DND-41 (cell line): ENCODE results near the gene DCP1A.
"Not testable (repeated sequence)": the region's sequence is repeated elsewhere in the genome, so short reads cannot be mapped to it uniquely, and the experiment has no call there.

ENCODE experiments used
- ATAC-seq: fragments of 200-7000 bp; cut with Tn5 transposase; 3 replicates; pipeline ENCODE4 v1.9.1; 2021; ENCODE audit warnings: low read depth; ENCODE audit not compliant: insufficient read depth
- DNase-seq: peaks from one replicate; pipeline ENCODE4 v3.0.0-alpha.2; 2020
- H2AFZ ChIP-seq: 2 replicates; pipeline ENCODE4 v1.6.0; 2012; ENCODE audit warnings: low read depth, low read length
- H3K27ac ChIP-seq: 2 replicates; pipeline ENCODE4 v1.5.1; 2012; ENCODE audit warnings: low read length, inconsistent platforms
- H3K27me3 ChIP-seq: fragments of 200-600 bp; sonication (generic); 2 replicates; pipeline ENCODE4 v1.6.0; 2012; ENCODE audit warnings: low read length, mild to moderate bottlenecking, inconsistent platforms; ENCODE audit not compliant: insufficient read depth, poor library complexity
- H3K36me3 ChIP-seq: 2 replicates; pipeline ENCODE4 v1.5.1; 2012; ENCODE audit warnings: low read length, inconsistent platforms; ENCODE audit not compliant: insufficient read depth
- H3K4me1 ChIP-seq: 2 replicates; pipeline ENCODE4 v1.5.1; 2012; ENCODE audit warnings: mild to moderate bottlenecking, low read length; ENCODE audit not compliant: insufficient read depth
- H3K4me2 ChIP-seq: 2 replicates; pipeline ENCODE4 v1.6.0; 2012; ENCODE audit warnings: mild to moderate bottlenecking, moderate library complexity, low read length, inconsistent platforms; ENCODE audit not compliant: insufficient read depth
- H3K4me3 ChIP-seq, 2 experiments: fragments of 200-600 bp in 1 of 2; shearing (Covaris generic) in 1 of 2; 2 replicates each; pipeline ENCODE4 v1.5.1; 2012 to 2016; ENCODE audit warnings: inconsistent platforms in 2 of 2, low read length in 2 of 2, mild to moderate bottlenecking in 2 of 2, low read depth in 1 of 2, moderate library complexity in 1 of 2
- H3K79me2 ChIP-seq: 2 replicates; pipeline ENCODE4 v1.6.0; 2012; ENCODE audit warnings: low read length, inconsistent platforms; ENCODE audit not compliant: insufficient read depth
- H3K9ac ChIP-seq: 2 replicates; pipeline ENCODE4 v1.6.0; 2012; ENCODE audit warnings: low read depth, mild to moderate bottlenecking, inconsistent platforms, low read length, moderate library complexity
- H3K9me3 ChIP-seq: 2 replicates; pipeline ENCODE4 v1.5.1; 2012; ENCODE audit warnings: low read length, moderate library complexity, mild to moderate bottlenecking, inconsistent platforms; ENCODE audit not compliant: insufficient read depth, severe bottlenecking
- H4K20me1 ChIP-seq: 2 replicates; pipeline ENCODE4 v1.6.0; 2012; ENCODE audit warnings: low read length; ENCODE audit not compliant: insufficient read depth
- CTCF ChIP-seq: IDR thresholded peaks from 2 replicates; pipeline ENCODE4 v1.5.1; 2012; ENCODE audit warnings: borderline replicate concordance, low read length, moderate library complexity, mild to moderate bottlenecking; ENCODE audit not compliant: poor library complexity, severe bottlenecking; ENCODE audit errors: extremely low read depth
- EZH2 ChIP-seq: IDR thresholded peaks from 3 replicates; pipeline ENCODE4 v1.6.1; 2012; ENCODE audit warnings: borderline replicate concordance, low read depth, mild to moderate bottlenecking, moderate library complexity, low read length, inconsistent platforms; ENCODE audit not compliant: severe bottlenecking

DCP1A gene

DNA sequence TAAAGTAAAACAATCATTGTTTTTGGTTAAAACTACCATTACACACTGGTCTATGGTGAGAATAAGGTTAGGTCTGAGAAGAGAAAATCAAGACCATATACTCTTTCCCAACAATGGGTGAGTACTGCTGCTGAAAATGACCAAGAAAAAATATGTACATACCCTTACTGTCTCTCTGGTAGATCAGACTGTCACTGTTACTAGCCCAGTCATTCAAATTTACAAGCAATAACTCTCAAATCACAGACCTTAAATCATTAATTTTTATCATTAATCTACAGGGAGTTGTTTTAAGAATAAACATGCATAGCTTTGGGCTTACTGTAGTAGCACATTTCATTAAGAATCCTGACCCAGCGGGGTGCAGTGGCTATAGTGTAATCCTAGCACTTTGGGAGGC is 17.4 kb downstream of the DCP1A start:
- no peak overlapping the region for H3K27ac ChIP-seq
- H3K79me2 ChIP-seq = peaks cover 58% of the 10 kb centered on the region
- H3K4me2 ChIP-seq = no peak overlapping the region
- no peaks in the 10 kb centered on the region for H3K27me3 ChIP-seq
- no peak for DNase-seq
- H4K20me1 ChIP-seq = peaks cover 11% of the 10 kb centered on the region; the same call in 1 of the 2 replicates
- ATAC-seq = no peak
- no peaks in the 10 kb centered on the region for H3K9me3 ChIP-seq
- H3K9ac ChIP-seq = no peak overlapping the region
- peaks cover 51% of the 10 kb centered on the region for H3K36me3 ChIP-seq
- TF ChIP-seq EZH2 (no peak), CTCF (no peak)
- no peak overlapping the region for H3K4me3 ChIP-seq
- no peak overlapping the region for H2AFZ ChIP-seq
- H3K4me1 ChIP-seq = no peaks in the 10 kb centered on the region

GRCh38 chr3:53328746-53329145 is 18.6 kb downstream of the DCP1A start:
- H3K4me3 ChIP-seq = no peak overlapping the region
- no peaks in the 10 kb centered on the region for H3K9me3 ChIP-seq
- no peak overlapping the region for H3K27ac ChIP-seq
- H2AFZ ChIP-seq = no peak overlapping the region
- DNase-seq = no peak
- no peaks in the 10 kb centered on the region for H3K27me3 ChIP-seq
- H3K9ac ChIP-seq = no peak overlapping the region
- no peak overlapping the region for H3K4me2 ChIP-seq
- H4K20me1 ChIP-seq = peaks cover 16% of the 10 kb centered on the region; the same call in 1 of the 2 replicates
- no peak for TF ChIP-seq EZH2
- no peak for ATAC-seq
- no peaks in the 10 kb centered on the region for H3K4me1 ChIP-seq
- H3K36me3 ChIP-seq = peaks cover 43% of the 10 kb centered on the region
- peaks cover 60% of the 10 kb centered on the region for H3K79me2 ChIP-seq

- H4K20me1 ChIP-seq = peaks cover 16% of the 10 kb centered on the region; the same call in 1 of the 2 replicates
- H3K9ac ChIP-seq, H3K27ac ChIP-seq, H3K4me3 ChIP-seq, H3K27me3 ChIP-seq, H2AFZ ChIP-seq, DNase-seq, H3K4me2 ChIP-seq, H3K4me1 ChIP-seq, H3K9me3 ChIP-seq, ATAC-seq: not testable (repeated sequence)
- H3K79me2 ChIP-seq = peaks cover 68% of the 10 kb centered on the region
- peaks cover 38% of the 10 kb centered on the region for H3K36me3 ChIP-seq
These were observed 19.4 kb downstream of the DCP1A start for GRCh38 chr3:53327986-53328385.

DNA sequence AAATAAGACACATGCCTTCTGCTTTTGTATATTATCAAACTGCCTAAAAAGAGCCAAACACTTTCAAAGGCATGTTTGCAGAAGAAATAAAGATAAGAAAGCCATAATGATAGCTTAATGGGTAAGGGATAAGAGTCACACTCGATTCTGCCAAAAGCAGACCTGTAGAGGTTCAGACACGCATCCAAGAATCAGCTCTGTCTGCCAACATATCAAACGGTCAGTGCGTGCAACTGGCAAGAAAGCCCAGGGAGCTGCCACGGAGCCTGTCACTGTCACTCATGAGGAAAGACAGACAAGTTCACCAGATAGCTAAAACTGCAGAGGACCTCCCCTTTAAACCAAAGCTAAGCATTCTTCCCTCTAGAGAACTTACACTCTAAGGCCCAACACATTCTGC is 23.2 kb downstream of the DCP1A start:
- Histone ChIP-seq H3K4me1 (no peaks in the 10 kb centered on the region), H3K79me2 (peaks cover 59% of the 10 kb centered on the region), H3K4me2 (no peak overlapping the region), H3K9me3 (no peaks in the 10 kb centered on the region), H3K27me3 (no peaks in the 10 kb centered on the region), H4K20me1 (peaks cover 22% of the 10 kb centered on the region; the same call in 1 of the 2 replicates), H3K36me3 (peaks cover 23% of the 10 kb centered on the region), H3K4me3 (no peak overlapping the region), H2AFZ (no peak overlapping the region), H3K9ac (no peak overlapping the region), H3K27ac (no peak overlapping the region)
- TF ChIP-seq CTCF (no peak), EZH2 (no peak)
- ATAC-seq (no peak), DNase-seq (no peak)
